AG10803 (cell line): ENCODE measurements around the gene ZNF174.

ENCODE experiments used
- DNase-seq: peaks from one replicate; pipeline ENCODE4 v3.0.0; 2010; ENCODE audit warnings: low read depth
- H3K4me3 ChIP-seq: 2 replicates; pipeline ENCODE4 v1.5.1; 2011; ENCODE audit warnings: mild to moderate bottlenecking, low read length, control low read depth
- TF ChIP-seq, protein P1 (sequence below): conservative IDR thresholded peaks from 2 replicates; pipeline ENCODE4 v1.5.1; 2011; ENCODE audit warnings: mild to moderate bottlenecking, low read length, control low read depth, inconsistent platforms

ZNF174 gene

DNA sequence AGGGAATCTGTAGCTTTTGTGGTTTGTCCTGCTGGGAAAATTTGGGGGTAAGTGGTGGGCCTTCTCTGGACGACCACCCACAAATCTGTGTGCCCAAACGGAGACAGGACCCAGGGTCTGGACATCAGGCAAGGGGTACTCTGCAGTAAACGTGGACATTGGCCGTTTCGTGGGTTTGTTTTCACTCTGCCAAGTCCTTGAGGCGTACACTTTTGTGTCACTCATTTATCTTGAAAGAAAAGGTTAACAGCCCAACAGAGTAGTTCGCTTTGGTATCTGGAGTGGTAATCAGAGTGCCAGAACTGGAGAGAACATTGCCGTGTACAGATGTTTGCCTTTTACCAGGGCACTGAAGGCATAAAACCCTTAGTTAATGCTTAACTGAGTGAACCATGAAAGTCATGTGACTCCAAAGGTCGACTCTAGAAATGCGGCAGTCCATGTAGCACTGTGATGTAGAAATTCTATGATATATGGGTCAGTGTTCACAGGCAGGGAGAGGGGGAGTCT lies 57.9 kb downstream of the ZNF174 start:
- H3K4me3 ChIP-seq = peak overlapping the region; percentile 95
- TF ChIP-seq, protein P1, sequence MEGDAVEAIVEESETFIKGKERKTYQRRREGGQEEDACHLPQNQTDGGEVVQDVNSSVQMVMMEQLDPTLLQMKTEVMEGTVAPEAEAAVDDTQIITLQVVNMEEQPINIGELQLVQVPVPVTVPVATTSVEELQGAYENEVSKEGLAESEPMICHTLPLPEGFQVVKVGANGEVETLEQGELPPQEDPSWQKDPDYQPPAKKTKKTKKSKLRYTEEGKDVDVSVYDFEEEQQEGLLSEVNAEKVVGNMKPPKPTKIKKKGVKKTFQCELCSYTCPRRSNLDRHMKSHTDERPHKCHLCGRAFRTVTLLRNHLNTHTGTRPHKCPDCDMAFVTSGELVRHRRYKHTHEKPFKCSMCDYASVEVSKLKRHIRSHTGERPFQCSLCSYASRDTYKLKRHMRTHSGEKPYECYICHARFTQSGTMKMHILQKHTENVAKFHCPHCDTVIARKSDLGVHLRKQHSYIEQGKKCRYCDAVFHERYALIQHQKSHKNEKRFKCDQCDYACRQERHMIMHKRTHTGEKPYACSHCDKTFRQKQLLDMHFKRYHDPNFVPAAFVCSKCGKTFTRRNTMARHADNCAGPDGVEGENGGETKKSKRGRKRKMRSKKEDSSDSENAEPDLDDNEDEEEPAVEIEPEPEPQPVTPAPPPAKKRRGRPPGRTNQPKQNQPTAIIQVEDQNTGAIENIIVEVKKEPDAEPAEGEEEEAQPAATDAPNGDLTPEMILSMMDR = no peak
- peak; percentile 28 for DNase-seq
